KMS-11 (cell line): Measurements from ENCODE around the gene KDM4B.

Experiments
- H2AFZ ChIP-seq: fragments of 200-600 bp; sonication (generic); 2 replicates; pipeline ENCODE4 v1.6.1; 2016; ENCODE audit warnings: antibody characterized with exemption, mixed run types, low read depth
- H3K27ac ChIP-seq: fragments of 200-600 bp; sonication (generic); 2 replicates; pipeline ENCODE4 v1.6.1; 2016; ENCODE audit warnings: mild to moderate bottlenecking, mixed run types
- H3K27me3 ChIP-seq: fragments of 200-600 bp; sonication (generic); 2 replicates; pipeline ENCODE4 v1.6.1; 2017; ENCODE audit warnings: mild to moderate bottlenecking, low read depth, mixed run types, moderate library complexity; ENCODE audit not compliant: insufficient read depth
- H3K36me3 ChIP-seq: fragments of 200-600 bp; sonication (generic); 2 replicates; pipeline ENCODE4 v1.6.1; 2017; ENCODE audit warnings: mild to moderate bottlenecking, mixed run types; ENCODE audit not compliant: insufficient read depth
- H3K4me1 ChIP-seq: fragments of 200-600 bp; sonication (generic); 2 replicates; pipeline ENCODE4 v1.6.1; 2016; ENCODE audit warnings: mild to moderate bottlenecking, low read depth, mixed run types; ENCODE audit not compliant: poor library complexity, severe bottlenecking
- H3K4me2 ChIP-seq: fragments of 200-600 bp; sonication (generic); 2 replicates; pipeline ENCODE4 v1.7.0; 2016; ENCODE audit warnings: mild to moderate bottlenecking, mixed run types
- H3K4me3 ChIP-seq: fragments of 200-600 bp; sonication (generic); IDR thresholded peaks from 2 replicates; pipeline ENCODE4 v1.6.1; 2017; ENCODE audit warnings: low read depth, low read length, mixed read lengths; ENCODE audit not compliant: insufficient read depth
- H3K79me2 ChIP-seq: fragments of 200-600 bp; sonication (generic); 2 replicates; pipeline ENCODE4 v1.6.1; 2016; ENCODE audit warnings: low read depth, mixed run types; ENCODE audit not compliant: insufficient read depth
- H3K9ac ChIP-seq: fragments of 200-600 bp; sonication (generic); 2 replicates; pipeline ENCODE4 v1.6.1; 2016; ENCODE audit warnings: mild to moderate bottlenecking, mixed run types
- H4K20me1 ChIP-seq: fragments of 200-600 bp; sonication (generic); 2 replicates; pipeline ENCODE4 v1.6.1; 2016; ENCODE audit warnings: mild to moderate bottlenecking, mixed run types; ENCODE audit not compliant: insufficient read depth
- TF ChIP-seq, protein P1 (sequence below): fragments of 200-600 bp; sonication (generic); conservative IDR thresholded peaks from 2 replicates; pipeline ENCODE4 v1.6.1; 2017; ENCODE audit warnings: low read depth, mild to moderate bottlenecking, antibody characterized with exemption, low read length, moderate library complexity, mixed read lengths

Gene KDM4B

DNA sequence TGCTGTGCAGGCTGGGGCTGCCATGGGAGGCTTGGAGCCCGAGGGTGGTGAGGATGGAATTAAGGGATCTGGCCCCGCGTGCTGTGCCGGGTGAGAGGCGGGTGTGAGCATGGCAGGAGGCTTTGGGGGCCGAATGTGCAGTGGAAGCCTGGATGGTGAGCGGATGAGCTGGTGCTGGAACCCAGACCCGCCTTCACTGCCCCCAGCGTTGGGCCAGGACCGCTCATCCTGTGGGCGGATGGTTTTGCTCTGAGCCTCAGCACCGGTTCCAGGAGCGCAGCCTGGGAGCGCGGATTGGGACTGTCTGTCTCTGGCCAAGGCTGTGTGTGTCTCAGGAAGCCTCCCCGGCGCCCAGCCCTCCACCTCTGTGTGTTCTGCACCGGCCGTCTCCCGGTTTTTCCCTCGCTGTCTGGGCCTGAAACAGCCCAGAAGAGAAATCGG lies 16.7 kb downstream of the KDM4B start:
- Histone ChIP-seq H3K9ac (no peak overlapping the region), H3K79me2 (peaks cover 3% of the 10 kb centered on the region; the same call in 1 of the 2 replicates), H2AFZ (no peak overlapping the region), H3K4me1 (no peaks in the 10 kb centered on the region), H4K20me1 (no peaks in the 10 kb centered on the region), H3K4me3 (no peak overlapping the region), H3K4me2 (no peak overlapping the region), H3K36me3 (no peaks in the 10 kb centered on the region), H3K27ac (no peak overlapping the region), H3K27me3 (no peaks in the 10 kb centered on the region)
- TF ChIP-seq, protein P1, sequence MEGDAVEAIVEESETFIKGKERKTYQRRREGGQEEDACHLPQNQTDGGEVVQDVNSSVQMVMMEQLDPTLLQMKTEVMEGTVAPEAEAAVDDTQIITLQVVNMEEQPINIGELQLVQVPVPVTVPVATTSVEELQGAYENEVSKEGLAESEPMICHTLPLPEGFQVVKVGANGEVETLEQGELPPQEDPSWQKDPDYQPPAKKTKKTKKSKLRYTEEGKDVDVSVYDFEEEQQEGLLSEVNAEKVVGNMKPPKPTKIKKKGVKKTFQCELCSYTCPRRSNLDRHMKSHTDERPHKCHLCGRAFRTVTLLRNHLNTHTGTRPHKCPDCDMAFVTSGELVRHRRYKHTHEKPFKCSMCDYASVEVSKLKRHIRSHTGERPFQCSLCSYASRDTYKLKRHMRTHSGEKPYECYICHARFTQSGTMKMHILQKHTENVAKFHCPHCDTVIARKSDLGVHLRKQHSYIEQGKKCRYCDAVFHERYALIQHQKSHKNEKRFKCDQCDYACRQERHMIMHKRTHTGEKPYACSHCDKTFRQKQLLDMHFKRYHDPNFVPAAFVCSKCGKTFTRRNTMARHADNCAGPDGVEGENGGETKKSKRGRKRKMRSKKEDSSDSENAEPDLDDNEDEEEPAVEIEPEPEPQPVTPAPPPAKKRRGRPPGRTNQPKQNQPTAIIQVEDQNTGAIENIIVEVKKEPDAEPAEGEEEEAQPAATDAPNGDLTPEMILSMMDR, result no peak

DNA sequence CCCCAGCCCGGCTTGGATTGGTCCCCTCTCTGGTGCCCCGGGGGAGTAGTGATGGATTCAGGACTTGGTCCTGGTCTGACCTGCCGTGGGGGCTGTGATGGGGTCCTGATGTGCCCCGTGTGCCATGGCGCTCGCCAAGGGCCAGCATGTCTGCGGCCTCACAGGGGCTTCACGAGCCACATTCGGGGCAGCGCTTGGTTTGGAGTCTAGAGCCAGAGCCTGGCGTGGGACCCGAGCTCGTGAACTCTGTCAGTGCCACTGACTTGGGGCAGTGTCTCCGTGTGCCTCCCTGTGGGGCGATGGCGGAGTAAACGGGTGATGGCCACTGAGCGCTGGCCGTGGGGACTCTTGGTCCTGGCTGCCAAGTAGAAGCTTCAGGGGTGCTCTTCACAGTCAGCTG lies 17.1 kb downstream of the KDM4B start:
- no peak overlapping the region for H3K4me2 ChIP-seq
- H3K4me1 ChIP-seq, result no peaks in the 10 kb centered on the region
- H3K4me3 ChIP-seq, result no peak overlapping the region
- TF ChIP-seq, protein P1, result no peak
- no peaks in the 10 kb centered on the region for H3K36me3 ChIP-seq
- H3K27ac ChIP-seq, result no peak overlapping the region
- peaks cover 6% of the 10 kb centered on the region; the same call in 1 of the 2 replicates for H3K79me2 ChIP-seq
- H2AFZ ChIP-seq, result no peak overlapping the region
- H3K27me3 ChIP-seq, result no peaks in the 10 kb centered on the region
- H4K20me1 ChIP-seq, result no peaks in the 10 kb centered on the region
- no peak overlapping the region for H3K9ac ChIP-seq

DNA sequence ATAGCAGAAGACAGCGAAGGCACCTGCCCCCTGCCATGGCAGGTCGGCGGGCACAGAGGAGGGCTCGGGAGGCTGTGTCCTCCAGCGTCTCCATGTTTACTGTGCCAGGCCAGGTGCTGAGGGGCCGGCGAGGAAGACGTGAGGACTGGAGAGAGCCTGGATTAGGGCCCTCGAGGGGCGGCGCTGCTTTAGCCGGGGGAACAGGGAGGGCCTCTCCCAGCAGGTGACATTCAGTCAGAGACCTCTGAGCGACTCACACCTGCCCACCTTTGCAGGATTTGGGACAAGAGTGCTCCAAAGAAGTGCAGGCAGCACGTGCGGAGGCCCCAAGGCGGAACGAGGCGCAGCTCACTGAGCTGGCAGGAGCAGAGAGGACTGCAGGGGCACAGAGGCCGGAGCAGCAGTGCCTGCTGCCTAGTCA lies 17.6 kb downstream of the KDM4B start:
- Histone ChIP-seq H2AFZ (no peak overlapping the region), H3K9ac (no peak overlapping the region), H3K4me1 (no peaks in the 10 kb centered on the region), H4K20me1 (no peaks in the 10 kb centered on the region), H3K27me3 (no peaks in the 10 kb centered on the region), H3K4me3 (no peak overlapping the region), H3K4me2 (no peak overlapping the region), H3K27ac (no peak overlapping the region), H3K36me3 (no peaks in the 10 kb centered on the region), H3K79me2 (peaks cover 9% of the 10 kb centered on the region; the same call in 1 of the 2 replicates)
- TF ChIP-seq, protein P1, result no peak

DNA sequence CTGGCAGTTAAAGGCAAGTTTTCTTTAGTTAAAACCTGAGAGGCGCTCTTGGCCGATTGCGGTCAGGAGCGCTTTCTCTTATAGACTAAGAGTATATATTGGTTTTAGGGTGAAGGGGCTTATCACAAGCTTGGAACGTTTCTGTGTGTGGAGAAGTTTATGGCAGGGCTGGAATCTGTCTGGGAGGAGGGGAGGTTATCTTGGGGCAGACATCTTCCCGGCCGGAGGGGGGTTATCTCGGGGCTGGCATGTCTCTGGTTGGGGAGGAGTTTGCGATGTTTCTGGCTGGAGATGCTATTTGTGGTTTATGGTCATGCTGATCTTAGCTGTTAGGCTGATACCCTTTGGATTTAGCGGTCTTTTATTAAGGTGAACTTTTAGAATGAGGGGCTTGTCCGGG lies 18.3 kb downstream of the KDM4B start:
- H3K9ac ChIP-seq, result no peak overlapping the region
- peaks cover 14% of the 10 kb centered on the region; the same call in 1 of the 2 replicates for H3K79me2 ChIP-seq
- H3K27ac ChIP-seq, result no peak overlapping the region
- H3K4me1 ChIP-seq, result no peaks in the 10 kb centered on the region
- no peaks in the 10 kb centered on the region for H3K36me3 ChIP-seq
- H4K20me1 ChIP-seq, result no peaks in the 10 kb centered on the region
- no peak overlapping the region for H2AFZ ChIP-seq
- no peak overlapping the region for H3K4me3 ChIP-seq
- TF ChIP-seq, protein P1, result no peak
- H3K27me3 ChIP-seq, result no peaks in the 10 kb centered on the region
- H3K4me2 ChIP-seq, result no peak overlapping the region
